Cerebellar nuclear complex (tissue), 1 donor: ENCODE results near the gene CYP4F2.
A peak's percentile ranks its signal among the peaks of the same experiment; 100 is the strongest.
"Not testable (repeated sequence)": the region's sequence is repeated elsewhere in the genome, so short reads cannot be mapped to it uniquely, and the experiment has no call there.

Experiments
- DNase-seq, 2 experiments: peaks; one replicate each; lab custom pipeline; 2025; lab: John Stamatoyannopoulos, UW

CYP4F2 gene

DNA sequence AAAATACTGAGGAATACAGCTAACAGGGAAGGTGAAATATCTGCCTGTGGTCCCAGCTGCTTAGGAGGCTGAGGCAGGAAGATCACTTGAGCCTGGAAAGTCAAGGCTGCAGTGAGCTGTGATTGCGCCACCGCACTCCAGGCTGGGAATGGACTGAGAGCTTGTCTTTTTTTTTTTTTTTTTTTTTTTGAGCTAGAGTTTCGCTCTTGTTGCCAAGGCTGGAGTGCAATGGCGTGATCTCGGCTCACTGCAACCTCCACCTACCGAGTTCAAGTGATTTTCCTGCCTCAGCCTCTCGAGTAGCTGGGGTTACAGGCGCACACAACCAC, 54.0 kb downstream of the CYP4F2 start:
- not testable (repeated sequence) for DNase-seq

DNA sequence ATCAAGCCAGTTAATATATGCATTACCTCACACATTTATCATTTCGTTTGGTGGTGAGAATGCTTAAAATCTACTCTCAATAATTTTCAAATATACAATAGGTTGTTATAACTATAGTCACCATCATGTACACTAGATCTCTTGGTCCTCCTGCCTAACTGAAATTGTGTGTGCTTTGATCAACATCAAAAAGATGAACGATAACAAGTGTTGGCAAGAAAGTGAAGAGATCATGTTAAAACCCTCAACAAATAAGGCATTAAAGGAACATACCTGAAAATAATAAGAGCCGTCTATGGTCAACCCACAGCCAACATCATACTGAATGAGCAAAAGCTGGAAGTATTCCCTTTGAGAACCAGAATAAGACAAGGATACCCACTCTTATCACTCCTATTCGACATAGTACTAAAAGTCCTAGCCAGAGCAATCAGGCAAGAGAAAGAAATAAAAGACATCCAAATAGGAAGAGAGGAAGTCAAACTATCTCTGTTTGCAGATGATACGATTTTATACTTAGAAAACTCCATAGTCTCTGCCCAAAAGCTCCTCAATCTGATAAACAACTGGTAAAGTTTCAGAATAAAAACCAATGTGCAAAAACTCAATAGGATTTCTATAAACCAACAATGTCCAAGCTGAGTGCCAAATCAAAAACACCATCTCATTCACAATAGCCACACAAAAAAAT, 54.5 kb downstream of the CYP4F2 start:
- no peak for DNase-seq

DNA sequence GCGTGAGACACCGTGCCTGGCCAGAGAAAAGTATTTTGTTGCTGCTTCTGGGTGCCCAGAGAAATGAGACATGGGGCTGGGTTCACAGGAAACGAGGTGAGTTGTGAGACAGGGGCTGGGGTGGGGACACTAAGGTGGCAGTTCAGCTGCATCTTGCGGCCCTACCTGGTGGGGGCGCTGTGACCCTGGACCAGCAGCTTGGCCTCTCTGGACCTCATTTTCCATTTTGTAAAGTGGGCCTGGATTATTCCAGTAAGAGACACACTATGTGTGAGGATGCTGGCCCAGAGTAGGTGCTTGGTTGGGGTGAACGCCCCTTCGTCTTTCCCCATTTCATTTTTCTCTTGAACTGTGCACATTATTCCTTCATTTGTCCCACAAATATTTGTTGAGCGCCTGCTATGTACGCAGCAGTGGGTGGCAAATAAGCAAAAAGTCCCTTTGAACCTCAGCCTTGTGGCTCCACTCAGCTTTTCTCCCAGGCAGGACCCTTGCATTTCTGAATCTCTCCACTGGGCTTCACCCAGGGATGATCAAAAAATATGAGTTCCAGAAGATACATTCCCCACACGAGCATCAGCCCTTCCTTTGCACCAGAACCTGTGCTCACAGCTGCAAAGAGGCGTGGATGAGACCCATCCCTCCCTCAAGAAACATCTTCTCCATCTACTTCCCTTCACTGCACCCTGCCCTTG, 55.9 kb downstream of the CYP4F2 start:
- no peak for DNase-seq

DNA sequence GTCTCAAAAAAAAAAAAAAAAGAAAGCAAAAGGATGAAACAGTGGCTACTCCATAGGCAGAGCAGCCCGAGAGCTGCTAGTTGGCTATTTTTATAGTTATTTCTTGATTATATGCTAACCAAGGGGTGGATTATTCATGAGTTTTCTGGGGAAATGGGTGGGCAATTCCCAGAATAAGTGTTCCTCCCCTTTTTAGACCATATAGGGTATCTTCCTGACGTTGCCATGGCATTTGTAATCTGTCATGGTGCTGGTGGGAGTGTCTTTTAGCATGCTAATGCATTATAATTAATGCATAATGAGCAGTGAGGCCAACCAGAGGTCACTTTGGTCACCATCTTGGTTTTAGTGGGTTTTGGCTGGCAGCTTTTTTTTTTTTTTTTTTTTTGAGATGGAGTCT, 57.0 kb downstream of the CYP4F2 start:
- no peak for DNase-seq

DNA sequence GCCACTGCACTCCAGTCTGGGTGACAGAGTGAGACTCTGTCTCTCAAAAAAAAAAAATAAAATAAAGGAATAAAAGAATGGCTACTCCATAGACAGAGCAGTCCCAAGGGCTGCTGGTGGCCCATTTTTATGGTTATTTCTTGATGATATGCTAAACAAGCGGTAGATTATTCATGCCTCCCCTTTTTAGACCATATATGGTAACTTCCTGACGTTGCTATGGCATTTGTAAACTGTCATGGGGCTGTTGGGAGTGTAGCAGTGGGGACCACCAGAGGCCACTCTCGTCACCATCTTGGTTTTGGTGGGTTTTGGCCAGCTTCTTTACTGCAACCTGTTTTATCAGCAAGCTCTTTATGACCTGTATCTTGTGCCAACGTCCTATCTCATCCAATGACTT, 58.0 kb downstream of the CYP4F2 start:
- DNase-seq = not testable (repeated sequence)

DNA sequence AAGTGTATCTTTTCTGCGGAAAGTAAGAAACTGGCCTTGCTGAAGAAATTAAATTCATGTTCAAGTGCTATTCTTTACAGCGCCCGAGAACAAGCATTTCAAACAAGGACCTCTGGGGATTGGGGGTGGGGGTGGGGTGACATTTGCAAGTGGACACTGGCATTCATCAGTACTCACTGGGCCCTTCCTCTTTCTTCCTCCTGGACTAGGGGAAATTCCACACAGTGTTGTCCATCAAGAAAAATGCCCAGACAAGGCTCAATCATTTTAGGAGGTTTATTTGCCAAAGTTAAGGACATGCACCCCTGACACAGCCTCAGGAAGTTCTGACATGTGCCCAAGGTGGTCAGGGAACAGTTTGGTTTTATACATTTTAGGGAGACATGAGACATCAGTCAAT, 59.5 kb downstream of the CYP4F2 start:
- no peak for DNase-seq

DNA sequence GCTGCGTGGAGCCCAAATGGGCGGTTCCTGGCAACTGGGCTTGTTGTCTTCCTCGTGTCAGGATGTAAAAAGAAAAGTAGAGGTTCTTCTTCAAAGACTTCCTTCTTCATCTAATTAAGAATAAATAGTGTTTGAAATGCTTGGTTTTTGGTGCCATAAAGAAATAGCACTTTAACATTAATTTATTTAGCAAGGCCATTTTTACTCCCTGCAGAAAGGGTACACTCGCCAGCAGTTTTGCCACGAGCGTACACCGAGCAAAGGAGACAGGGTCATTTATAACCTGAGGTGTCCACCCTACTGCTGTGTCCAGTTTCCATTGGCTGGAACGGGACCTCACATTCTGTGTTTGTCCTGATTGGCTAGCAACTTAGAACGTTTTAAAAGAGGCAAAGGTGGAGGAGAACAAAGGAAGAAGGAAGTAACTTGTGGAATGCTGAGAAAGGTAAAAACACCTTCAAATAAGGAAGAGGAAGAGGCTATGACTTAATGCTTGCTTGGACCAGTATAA, 60.6 kb downstream of the CYP4F2 start:
- DNase-seq = no peak

DNA sequence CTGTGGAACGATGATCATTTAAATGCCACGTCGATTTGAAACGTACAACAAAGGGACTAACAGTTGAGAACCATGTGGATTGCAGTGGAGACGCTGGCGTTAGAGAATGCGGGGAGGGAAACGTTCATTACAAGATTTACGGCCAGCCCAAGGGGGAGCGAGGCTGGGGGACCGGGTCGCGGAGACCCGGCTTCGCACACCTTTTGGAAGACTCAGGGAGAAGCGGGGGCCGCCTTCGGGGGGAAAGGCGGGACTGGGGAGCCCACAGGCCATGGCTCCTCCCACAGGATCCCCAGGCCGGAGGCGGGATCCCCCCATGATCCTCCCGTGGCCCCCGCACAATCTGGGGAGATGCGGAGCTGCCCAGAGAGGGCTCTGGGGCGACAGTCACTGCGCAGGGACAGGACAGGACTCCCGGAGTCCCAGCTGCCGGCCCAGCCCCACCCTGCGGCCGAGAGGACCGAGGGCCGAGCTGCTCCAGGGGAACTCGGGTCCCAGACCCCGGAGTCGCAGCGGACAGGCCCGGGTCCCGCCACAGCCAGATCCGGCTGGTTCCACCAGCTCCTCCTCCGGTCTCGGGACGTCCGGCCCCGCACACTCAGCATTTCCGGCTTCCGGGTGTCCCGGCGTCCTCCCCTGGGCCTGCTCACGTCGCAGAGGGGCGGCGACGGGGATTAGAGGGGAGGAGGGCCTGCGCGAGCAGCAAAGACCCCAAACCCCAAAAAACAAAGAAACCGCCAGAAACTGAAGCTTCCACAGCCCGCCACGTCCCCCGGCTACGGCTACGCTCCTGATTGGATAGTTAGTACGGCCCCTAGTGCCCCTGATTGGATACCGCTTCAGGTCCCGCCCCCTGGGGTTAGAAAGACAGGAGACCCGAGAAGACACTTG, 61.3 kb downstream of the CYP4F2 start:
- DNase-seq = peak; percentile 77 to 83

DNA sequence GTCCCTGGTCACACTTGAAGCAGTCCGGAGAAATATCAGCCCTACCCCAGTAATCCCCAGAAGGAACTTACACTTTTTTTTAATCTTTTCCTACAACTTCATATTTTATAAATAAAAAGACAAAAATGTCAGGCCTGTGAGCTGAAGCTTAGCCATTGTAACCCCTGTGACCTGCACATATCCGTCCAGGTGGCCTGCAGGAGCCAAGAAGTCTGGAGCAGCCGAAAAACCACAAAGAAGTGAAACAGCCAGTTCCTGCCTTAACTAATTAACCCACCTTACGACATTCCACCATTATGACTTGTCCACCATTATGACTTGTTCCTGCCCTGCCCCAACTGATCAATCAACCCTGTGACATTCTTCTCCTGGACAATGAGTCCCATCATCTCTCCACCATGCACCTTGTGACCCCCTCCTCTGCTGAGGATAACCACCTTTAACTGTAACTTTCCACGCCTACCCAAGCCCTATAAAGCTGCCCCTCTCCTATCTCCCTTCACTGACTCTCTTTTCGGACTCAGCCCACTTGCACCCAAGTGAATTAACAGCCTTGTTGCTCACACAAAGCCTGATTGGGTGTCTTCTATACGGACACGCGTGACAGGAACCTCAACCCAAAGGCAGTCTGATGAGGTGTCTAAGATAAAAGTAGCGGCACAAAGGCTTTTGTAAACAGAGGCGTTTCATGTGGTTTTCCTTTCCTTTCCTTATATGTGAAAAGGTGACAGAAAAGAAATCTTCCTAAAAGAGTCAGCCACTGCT, 62.1 kb downstream of the CYP4F2 start:
- not testable (repeated sequence) for DNase-seq

DNA sequence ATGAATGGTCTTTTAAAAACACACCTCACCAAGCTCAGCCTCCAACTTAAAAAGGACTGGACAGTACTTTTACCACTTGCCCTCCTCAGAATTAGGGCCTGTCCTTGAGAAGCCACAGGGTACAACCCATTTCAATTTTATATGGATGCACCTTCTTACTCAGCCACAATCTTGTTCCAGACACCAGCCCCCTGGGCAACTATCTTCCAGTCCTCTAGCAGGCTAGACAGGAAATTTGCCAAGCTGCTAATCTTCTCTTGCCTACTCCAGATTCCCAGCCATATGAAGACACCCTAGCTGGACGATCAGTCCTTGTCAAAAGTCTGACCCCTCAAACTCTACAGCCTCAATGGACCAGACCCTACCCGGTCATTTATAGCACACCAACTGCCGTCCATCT, 63.6 kb downstream of the CYP4F2 start:
- DNase-seq = not testable (repeated sequence)

DNA sequence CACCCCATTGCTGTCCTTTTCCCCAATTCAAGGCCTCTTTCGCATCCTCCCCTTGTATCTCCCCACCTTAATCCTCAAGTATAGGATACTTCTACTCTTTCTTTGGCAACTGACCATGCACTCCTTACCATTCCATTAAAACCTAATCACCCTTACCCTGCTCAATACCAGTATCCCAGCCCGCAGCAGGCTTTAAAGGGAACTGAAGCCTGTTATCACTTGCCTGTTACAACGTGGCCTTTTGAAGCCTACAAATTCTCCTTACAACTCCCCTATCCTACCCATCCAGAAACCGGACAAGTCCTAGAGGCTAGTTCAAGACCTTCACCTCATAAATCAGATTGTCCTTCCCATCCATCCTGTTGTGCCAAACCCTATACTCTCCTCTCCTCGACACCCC, 66.2 kb downstream of the CYP4F2 start:
- DNase-seq = no peak

DNA sequence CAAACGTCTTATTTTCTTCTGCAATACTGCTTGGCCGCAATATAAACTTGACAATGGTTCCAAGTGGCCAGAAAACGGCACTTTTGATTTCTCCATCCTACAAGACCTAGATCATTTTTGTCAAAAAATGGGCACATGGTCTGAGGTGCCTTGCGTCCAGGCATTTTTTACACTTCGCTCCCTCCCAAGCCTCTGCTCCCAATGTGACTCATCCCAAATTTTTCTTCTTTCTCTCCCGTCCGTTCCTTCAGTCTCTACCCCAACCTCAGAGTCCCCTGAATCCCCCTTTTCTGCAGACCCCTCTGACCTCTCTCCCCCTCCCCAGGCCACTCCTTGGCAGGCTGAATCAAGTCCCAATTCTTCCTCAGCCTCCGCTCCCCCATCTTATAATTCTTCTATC, 68.1 kb downstream of the CYP4F2 start:
- DNase-seq = no peak

DNA sequence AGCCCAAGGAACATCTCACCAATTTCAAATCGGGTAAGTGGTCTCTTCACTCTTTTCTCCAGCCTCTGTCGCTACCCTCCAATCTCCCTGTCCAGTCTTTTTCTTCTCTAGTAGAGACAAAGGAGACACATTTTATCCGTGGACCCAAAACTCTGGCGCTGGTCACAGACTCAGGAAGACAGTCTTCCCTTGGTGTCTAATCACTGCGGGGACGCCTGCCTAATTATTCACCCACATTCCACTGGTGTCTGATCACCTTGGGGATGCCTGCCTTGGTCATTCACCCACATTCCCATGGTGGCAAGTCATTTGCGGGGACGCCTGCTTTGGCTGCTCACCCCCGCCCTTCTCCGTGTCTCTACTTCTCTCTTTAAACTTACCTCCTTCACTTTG, 68.6 kb downstream of the CYP4F2 start:
- no peak for DNase-seq

DNA sequence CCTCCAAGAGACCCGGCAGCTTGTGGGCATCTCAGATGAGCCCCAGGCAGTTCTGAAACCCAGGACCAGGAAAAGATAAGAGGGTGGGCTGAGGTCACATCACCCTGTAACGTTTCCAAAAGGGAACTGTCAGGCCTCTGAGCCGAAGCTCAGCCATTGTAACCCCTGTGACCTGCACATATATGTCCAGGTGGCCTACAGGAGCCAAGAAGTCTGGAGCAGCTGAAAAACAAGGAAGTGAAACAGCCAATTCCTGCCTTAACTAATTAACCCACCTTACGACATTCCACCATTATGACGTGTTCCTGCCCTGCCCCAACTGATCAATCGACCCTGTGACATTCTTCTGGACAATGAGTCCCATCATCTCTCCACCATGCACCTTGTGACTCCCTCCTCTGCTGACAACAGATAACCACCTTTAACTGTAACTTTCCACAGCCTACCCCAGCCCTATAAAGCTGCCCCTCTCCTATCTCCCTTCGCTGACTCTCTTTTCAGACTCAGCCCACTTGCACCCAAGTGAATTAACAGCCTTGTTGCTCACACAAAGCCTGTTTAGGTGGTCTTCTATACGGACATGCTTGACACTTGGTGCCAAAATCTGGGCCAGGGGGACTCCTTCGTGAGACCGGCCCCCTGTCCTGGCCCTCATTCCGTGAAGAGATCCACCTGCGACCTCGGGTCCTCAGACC, 69.1 kb downstream of the CYP4F2 start:
- DNase-seq = not testable (repeated sequence)

DNA sequence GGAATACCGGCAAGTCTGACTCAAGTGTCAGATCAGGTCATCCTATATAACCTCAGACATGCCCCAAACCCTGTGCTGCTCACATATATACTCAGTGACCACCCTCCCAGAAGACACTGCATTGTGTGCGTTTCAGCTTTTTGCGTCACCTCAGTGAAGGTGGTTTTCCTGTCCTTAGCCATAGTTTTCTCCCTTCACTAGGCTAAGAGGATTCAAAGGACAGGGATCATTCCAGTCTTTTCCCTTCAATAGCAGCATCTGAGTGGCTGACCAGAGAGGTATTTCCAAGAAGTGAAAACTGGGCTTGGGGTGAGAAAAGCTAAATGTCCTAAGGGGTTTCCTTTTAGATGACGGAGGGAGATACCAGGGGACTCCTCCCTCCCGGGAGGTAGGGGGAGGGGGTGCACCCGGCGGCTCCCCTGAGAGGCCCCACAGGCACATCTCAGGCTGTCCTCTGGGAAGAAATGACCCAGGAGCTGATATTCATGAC, 69.7 kb downstream of the CYP4F2 start:
- DNase-seq = no peak
